Coronary artery (tissue), 2 donors: ENCODE results near the gene DMAP1.

ENCODE experiments used
- DNase-seq: peaks from one replicate; pipeline ENCODE4 v3.0.0-alpha.2; 2017; ENCODE audit warnings: low spot score
- H3K27ac ChIP-seq, 2 donors: fragments of 200-600 bp; sonication (generic); one replicate each; pipeline ENCODE4 v1.5.1; 2016 to 2019
- H3K4me3 ChIP-seq: fragments of 200-600 bp; sonication (generic); 2 replicates; pipeline ENCODE4 v1.5.1; 2016; ENCODE audit warnings: mild to moderate bottlenecking, moderate library complexity
- CTCF ChIP-seq: fragments of 200-600 bp; sonication (generic); IDR thresholded peaks from one replicate; pipeline ENCODE4 v1.5.1; 2019; ENCODE audit warnings: antibody characterized with exemption

DMAP1 gene

GRCh38 chr1:44244986-44245385, 31.7 kb downstream of the DMAP1 start:
- no peak overlapping the region for H3K4me3 ChIP-seq
- H3K27ac ChIP-seq = no peak overlapping the region
- no peak for TF ChIP-seq CTCF
- no peak for DNase-seq

DNA sequence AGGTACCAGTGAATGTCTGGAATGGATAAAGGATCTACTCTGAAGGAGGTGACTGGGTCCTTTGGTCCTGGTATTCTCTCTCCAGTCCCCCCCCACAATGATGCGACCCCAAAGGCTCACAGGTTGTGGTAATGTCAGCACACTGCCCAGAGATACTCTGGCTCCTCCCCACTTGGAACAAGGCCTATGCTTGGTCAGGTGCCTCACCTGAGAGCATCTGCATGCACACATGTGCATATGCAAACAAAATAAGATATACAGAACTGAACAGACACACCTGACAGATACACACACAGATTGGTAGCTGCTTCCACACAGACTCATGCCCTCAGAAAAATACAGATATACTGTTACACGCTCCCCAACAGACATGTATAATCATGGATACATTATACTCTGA, 33.5 kb downstream of the DMAP1 start:
- Histone ChIP-seq H3K4me3 (no peak overlapping the region), H3K27ac (no peak overlapping the region)
- DNase-seq = no peak
- no peak for TF ChIP-seq CTCF

DNA sequence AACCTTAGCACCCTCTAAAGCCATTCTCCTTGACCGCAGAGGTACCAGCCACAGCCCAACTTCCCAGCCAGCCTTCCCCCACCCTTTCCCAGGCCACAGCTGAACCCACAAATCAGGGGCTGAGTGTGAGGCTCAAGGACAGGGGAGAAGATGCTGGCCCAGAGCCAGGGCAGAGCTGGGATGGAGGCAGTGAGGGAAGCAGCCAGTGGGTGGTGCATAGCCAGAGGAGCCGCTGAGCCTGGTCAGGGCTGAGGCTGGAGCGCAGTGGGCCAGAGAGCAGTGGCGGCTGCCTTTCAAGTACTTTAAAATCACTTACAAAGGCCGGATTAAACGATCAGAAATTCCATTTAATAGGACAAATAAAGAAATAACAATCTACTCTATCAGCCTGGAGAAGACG, 36.3 kb downstream of the DMAP1 start:
- Histone ChIP-seq H3K4me3 (no peak overlapping the region), H3K27ac (no peak overlapping the region)
- no peak for TF ChIP-seq CTCF
- DNase-seq = no peak

- Histone ChIP-seq H3K27ac (no peak overlapping the region), H3K4me3 (no peak overlapping the region)
- no peak for TF ChIP-seq CTCF
- DNase-seq = no peak
These were observed 37.0 kb downstream of the DMAP1 start for GRCh38 chr1:44250068-44250781.

DNA sequence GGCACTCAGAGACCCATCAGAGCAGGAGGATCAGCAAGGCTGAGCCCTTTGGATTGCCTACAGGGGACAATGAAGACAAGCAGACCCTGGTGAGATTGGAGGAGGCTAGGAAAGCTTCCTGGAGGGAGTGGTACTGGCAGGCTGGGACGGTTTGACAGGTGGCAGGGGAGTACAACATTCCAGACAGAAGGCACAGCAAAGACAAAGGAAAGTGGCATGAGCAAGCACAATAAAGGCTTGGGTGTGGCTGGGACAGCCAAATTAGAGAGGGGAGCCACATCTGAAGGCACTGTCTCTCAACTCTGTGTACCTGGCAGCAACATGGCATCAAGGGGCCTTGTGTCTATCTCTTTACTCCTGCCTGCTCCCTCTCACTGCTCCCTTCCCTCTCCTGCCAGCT, 38.2 kb downstream of the DMAP1 start:
- TF ChIP-seq CTCF = no peak
- Histone ChIP-seq H3K27ac (no peak overlapping the region), H3K4me3 (no peak overlapping the region)
- no peak for DNase-seq

GRCh38 chr1:44251989-44252671, 38.9 kb downstream of the DMAP1 start:
- H3K4me3 ChIP-seq = no peak overlapping the region
- H3K27ac ChIP-seq = no peak overlapping the region
- TF ChIP-seq CTCF = no peak
- no peak for DNase-seq

DNA sequence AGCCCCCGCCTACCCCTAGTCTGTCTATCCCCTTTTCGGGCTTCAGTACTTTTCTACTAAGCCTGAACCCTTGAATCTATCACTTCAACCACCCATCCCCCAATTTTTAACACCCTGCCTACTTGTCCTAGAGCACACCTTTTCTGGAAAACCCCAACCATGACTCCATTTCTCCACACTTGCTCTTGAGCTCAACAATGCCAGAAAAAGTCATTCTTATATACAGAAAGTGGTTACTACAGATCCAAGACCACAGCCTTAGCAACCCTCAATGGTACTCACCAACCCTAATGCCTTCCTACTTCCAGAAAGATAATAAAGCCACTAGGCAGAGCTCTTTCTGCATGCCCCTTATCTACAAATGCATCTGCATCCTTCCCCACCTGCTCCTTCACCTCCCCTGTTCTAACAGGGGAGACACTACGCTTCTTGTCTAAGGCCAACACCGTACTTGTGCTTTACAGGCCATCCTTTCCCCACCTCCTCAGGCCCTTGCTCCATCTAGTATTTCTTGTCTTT, 41.2 kb downstream of the DMAP1 start:
- no peak for DNase-seq
- H3K27ac ChIP-seq = no peak overlapping the region
- no peak for TF ChIP-seq CTCF
- H3K4me3 ChIP-seq = no peak overlapping the region
